T-helper 22 cell (primary cell): ENCODE data around the gene OBP2B.
"Not testable (repeated sequence)": the region's sequence is repeated elsewhere in the genome, so short reads cannot be mapped to it uniquely, and the experiment has no call there.

ENCODE experiments used
- DNase-seq: peaks from one replicate; pipeline ENCODE4 v3.0.0-alpha.2; 2020; ENCODE audit warnings: low read depth

OBP2B gene

GRCh38 chr9:133221177-133221809 lies 12.2 kb upstream of the OBP2B start:
- no peak for DNase-seq

- not testable (repeated sequence) for DNase-seq
Observed at GRCh38 chr9:133218049-133218975, 9.3 kb upstream of the OBP2B start.

- DNase-seq = not testable (repeated sequence)
Observed at GRCh38 chr9:133217333-133217988, 8.4 kb upstream of the OBP2B start.

- not testable (repeated sequence) for DNase-seq
Observed at GRCh38 chr9:133214276-133214675, 5.2 kb upstream of the OBP2B start.

- DNase-seq = no peak
Observed at GRCh38 chr9:133210609-133211008, 1.6 kb upstream of the OBP2B start.

- DNase-seq = no peak
Observed at GRCh38 chr9:133210202-133210532, 1.1 kb upstream of the OBP2B start.

GRCh38 chr9:133209327-133210201 lies 514 bp upstream of the OBP2B start:
- DNase-seq = not testable (repeated sequence)

GRCh38 chr9:133208171-133208879 lies 725 bp downstream of the OBP2B start:
- DNase-seq = not testable (repeated sequence)

GRCh38 chr9:133207540-133208170 lies 1.4 kb downstream of the OBP2B start:
- DNase-seq = no peak

- no peak for DNase-seq
Observed at GRCh38 chr9:133207021-133207531, 2.0 kb downstream of the OBP2B start.

- DNase-seq = no peak
Observed at GRCh38 chr9:133205996-133206931, 2.8 kb downstream of the OBP2B start.

GRCh38 chr9:133205481-133205887 lies 3.6 kb downstream of the OBP2B start:
- DNase-seq = not testable (repeated sequence)

- DNase-seq = no peak
Observed at GRCh38 chr9:133204993-133205336, 4.1 kb downstream of the OBP2B start.

GRCh38 chr9:133204335-133204992 lies 4.6 kb downstream of the OBP2B start:
- no peak for DNase-seq

- DNase-seq = no peak
Observed at GRCh38 chr9:133203506-133204075, 5.5 kb downstream of the OBP2B start.

GRCh38 chr9:133202688-133203453 lies 6.2 kb downstream of the OBP2B start:
- DNase-seq = no peak

GRCh38 chr9:133202145-133202513 lies 6.9 kb downstream of the OBP2B start:
- DNase-seq = no peak
